ENCODE results near the gene SERPINI1. TPM values are rescaled to one million over a fixed set of nuclear protein-coding genes. Genes with fewer than 3 reads are reported as not detected.

The SERPINI1 gene
- total RNA-seq, 1 donor from 2014 or later: 66.2 TPM

- H3K36me3 Mint-ChIP-seq (ENCODE audit: unreplicated experiment): peaks cover 21% of the 10 kb centered on the region
- DNase-seq: no peak
- no peak overlapping the region for H3K4me3 Mint-ChIP-seq (ENCODE audit: unreplicated experiment)
- peaks cover 4% of the 10 kb centered on the region for H3K9me3 Mint-ChIP-seq (ENCODE audit: unreplicated experiment)
- TF ChIP-seq CTCF (IDR thresholded peaks at IDR 0.05; ENCODE audit: partially characterized antibody, unreplicated experiment): no peak
- H3K4me1 Mint-ChIP-seq (ENCODE audit: low read depth, unreplicated experiment): no peaks in the 10 kb centered on the region
- no peak overlapping the region for H3K27ac Mint-ChIP-seq (ENCODE audit: unreplicated experiment)
- peaks cover 3% of the 10 kb centered on the region for H3K27me3 Mint-ChIP-seq (ENCODE audit: unreplicated experiment)
Observed at GRCh38 chr3:167761302-167761701, 25.8 kb downstream of the SERPINI1 start.

- no peak for DNase-seq
- Mint-ChIP-seq H3K27me3 (ENCODE audit: unreplicated experiment) (peaks cover 3% of the 10 kb centered on the region), H3K4me3 (ENCODE audit: unreplicated experiment) (no peak overlapping the region), H3K27ac (ENCODE audit: unreplicated experiment) (no peak overlapping the region), H3K9me3 (ENCODE audit: unreplicated experiment) (peaks cover 10% of the 10 kb centered on the region), H3K36me3 (ENCODE audit: unreplicated experiment) (peaks cover 27% of the 10 kb centered on the region), H3K4me1 (ENCODE audit: low read depth, unreplicated experiment) (no peaks in the 10 kb centered on the region)
- TF ChIP-seq CTCF (IDR thresholded peaks at IDR 0.05; ENCODE audit: partially characterized antibody, unreplicated experiment): no peak
Observed at GRCh38 chr3:167762296-167762695, 26.8 kb downstream of the SERPINI1 start.

GRCh38 chr3:167772992-167773391 lies 37.5 kb downstream of the SERPINI1 start:
- H3K4me1 Mint-ChIP-seq (ENCODE audit: low read depth, unreplicated experiment): peaks cover 3% of the 10 kb centered on the region
- H3K27me3 Mint-ChIP-seq (ENCODE audit: unreplicated experiment): no peaks in the 10 kb centered on the region
- H3K9me3 Mint-ChIP-seq (ENCODE audit: unreplicated experiment): no peaks in the 10 kb centered on the region
- no peak overlapping the region for H3K27ac Mint-ChIP-seq (ENCODE audit: unreplicated experiment)
- H3K4me3 Mint-ChIP-seq (ENCODE audit: unreplicated experiment): no peak overlapping the region
- DNase-seq: no peak
- H3K36me3 Mint-ChIP-seq (ENCODE audit: unreplicated experiment): no peaks in the 10 kb centered on the region
- no peak for TF ChIP-seq CTCF (IDR thresholded peaks at IDR 0.05; ENCODE audit: partially characterized antibody, unreplicated experiment)

GRCh38 chr3:167773584-167773983 lies 38.1 kb downstream of the SERPINI1 start:
- no peak for DNase-seq
- TF ChIP-seq CTCF (IDR thresholded peaks at IDR 0.05; ENCODE audit: partially characterized antibody, unreplicated experiment): no peak
- no peak overlapping the region for H3K27ac Mint-ChIP-seq (ENCODE audit: unreplicated experiment)
- peaks cover 3% of the 10 kb centered on the region for H3K36me3 Mint-ChIP-seq (ENCODE audit: unreplicated experiment)
- no peaks in the 10 kb centered on the region for H3K9me3 Mint-ChIP-seq (ENCODE audit: unreplicated experiment)
- H3K4me3 Mint-ChIP-seq (ENCODE audit: unreplicated experiment): no peak overlapping the region
- H3K27me3 Mint-ChIP-seq (ENCODE audit: unreplicated experiment): no peaks in the 10 kb centered on the region
- peaks cover 3% of the 10 kb centered on the region for H3K4me1 Mint-ChIP-seq (ENCODE audit: low read depth, unreplicated experiment)

- H3K4me1 Mint-ChIP-seq (ENCODE audit: low read depth, unreplicated experiment): no peaks in the 10 kb centered on the region
- no peaks in the 10 kb centered on the region for H3K9me3 Mint-ChIP-seq (ENCODE audit: unreplicated experiment)
- TF ChIP-seq CTCF (IDR thresholded peaks at IDR 0.05; ENCODE audit: partially characterized antibody, unreplicated experiment): no peak
- no peak for DNase-seq
- H3K27ac Mint-ChIP-seq (ENCODE audit: unreplicated experiment): no peak overlapping the region
- peaks cover 3% of the 10 kb centered on the region for H3K36me3 Mint-ChIP-seq (ENCODE audit: unreplicated experiment)
- no peak overlapping the region for H3K4me3 Mint-ChIP-seq (ENCODE audit: unreplicated experiment)
- no peaks in the 10 kb centered on the region for H3K27me3 Mint-ChIP-seq (ENCODE audit: unreplicated experiment)
Observed at GRCh38 chr3:167776066-167776685, 40.7 kb downstream of the SERPINI1 start.
